ENCODE measurements around the gene CFAP299. TPM values are rescaled to one million over a fixed set of nuclear protein-coding genes. Genes with fewer than 3 reads are reported as not detected.
A peak's percentile ranks its signal among the peaks of the same experiment; 100 is the strongest.
"Not testable (repeated sequence)": the region's sequence is repeated elsewhere in the genome, so short reads cannot be mapped to it uniquely, and the experiment has no call there.

CFAP299 gene
- total RNA-seq, 1 donor from 2014 or later: not detected

GRCh38 chr4:80336582-80336981 lies 1.1 kb downstream of the CFAP299 start:
- H3K27ac Mint-ChIP-seq (ENCODE audit: unreplicated experiment): no peak overlapping the region
- no peaks in the 10 kb centered on the region for H3K4me1 Mint-ChIP-seq (ENCODE audit: unreplicated experiment)
- H3K4me3 Mint-ChIP-seq (ENCODE audit: unreplicated experiment): no peak overlapping the region
- peak; percentile 33 for DNase-seq (ENCODE audit: low spot score)
- H3K27me3 Mint-ChIP-seq (ENCODE audit: unreplicated experiment): peaks cover 5% of the 10 kb centered on the region
- no peaks in the 10 kb centered on the region for H3K36me3 Mint-ChIP-seq (ENCODE audit: low read depth, unreplicated experiment)
- no peak for TF ChIP-seq CTCF (IDR thresholded peaks at IDR 0.05; ENCODE audit: unreplicated experiment)
- H3K9me3 Mint-ChIP-seq (ENCODE audit: unreplicated experiment): no peaks in the 10 kb centered on the region

- H3K4me1 Mint-ChIP-seq (ENCODE audit: unreplicated experiment): no peaks in the 10 kb centered on the region
- no peak overlapping the region for H3K27ac Mint-ChIP-seq (ENCODE audit: unreplicated experiment)
- no peaks in the 10 kb centered on the region for H3K9me3 Mint-ChIP-seq (ENCODE audit: unreplicated experiment)
- no peaks in the 10 kb centered on the region for H3K36me3 Mint-ChIP-seq (ENCODE audit: low read depth, unreplicated experiment)
- no peak for DNase-seq (ENCODE audit: low spot score)
- H3K27me3 Mint-ChIP-seq (ENCODE audit: unreplicated experiment): peaks cover 8% of the 10 kb centered on the region
- no peak for TF ChIP-seq CTCF (IDR thresholded peaks at IDR 0.05; ENCODE audit: unreplicated experiment)
- H3K4me3 Mint-ChIP-seq (ENCODE audit: unreplicated experiment): no peak overlapping the region
These were observed 4.5 kb downstream of the CFAP299 start for GRCh38 chr4:80340036-80340435.

GRCh38 chr4:80342684-80343083 lies 7.2 kb downstream of the CFAP299 start:
- H3K9me3 Mint-ChIP-seq (ENCODE audit: unreplicated experiment); H3K27ac Mint-ChIP-seq (ENCODE audit: unreplicated experiment); H3K4me1 Mint-ChIP-seq (ENCODE audit: unreplicated experiment); H3K27me3 Mint-ChIP-seq (ENCODE audit: unreplicated experiment); H3K36me3 Mint-ChIP-seq (ENCODE audit: low read depth, unreplicated experiment); H3K4me3 Mint-ChIP-seq (ENCODE audit: unreplicated experiment); DNase-seq (ENCODE audit: low spot score): not testable (repeated sequence)

GRCh38 chr4:80343887-80344286 lies 8.4 kb downstream of the CFAP299 start:
- Mint-ChIP-seq H3K36me3 (ENCODE audit: low read depth, unreplicated experiment) (no peaks in the 10 kb centered on the region), H3K27me3 (ENCODE audit: unreplicated experiment) (peaks cover 4% of the 10 kb centered on the region), H3K27ac (ENCODE audit: unreplicated experiment) (no peak overlapping the region), H3K4me1 (ENCODE audit: unreplicated experiment) (no peaks in the 10 kb centered on the region), H3K9me3 (ENCODE audit: unreplicated experiment) (no peaks in the 10 kb centered on the region), H3K4me3 (ENCODE audit: unreplicated experiment) (no peak overlapping the region)
- no peak for TF ChIP-seq CTCF (IDR thresholded peaks at IDR 0.05; ENCODE audit: unreplicated experiment)
- DNase-seq (ENCODE audit: low spot score): no peak

- H3K36me3 Mint-ChIP-seq (ENCODE audit: low read depth, unreplicated experiment): no peaks in the 10 kb centered on the region
- no peak for TF ChIP-seq CTCF (IDR thresholded peaks at IDR 0.05; ENCODE audit: unreplicated experiment)
- no peak overlapping the region for H3K4me3 Mint-ChIP-seq (ENCODE audit: unreplicated experiment)
- DNase-seq (ENCODE audit: low spot score): no peak
- H3K27me3 Mint-ChIP-seq (ENCODE audit: unreplicated experiment): peaks cover 1% of the 10 kb centered on the region
- H3K27ac Mint-ChIP-seq (ENCODE audit: unreplicated experiment): no peak overlapping the region
- H3K9me3 Mint-ChIP-seq (ENCODE audit: unreplicated experiment): no peaks in the 10 kb centered on the region
- H3K4me1 Mint-ChIP-seq (ENCODE audit: unreplicated experiment): no peaks in the 10 kb centered on the region
These were observed 24.6 kb downstream of the CFAP299 start for GRCh38 chr4:80360084-80360483.

- no peak for TF ChIP-seq CTCF (IDR thresholded peaks at IDR 0.05; ENCODE audit: unreplicated experiment)
- H3K27ac Mint-ChIP-seq (ENCODE audit: unreplicated experiment): no peak overlapping the region
- H3K27me3 Mint-ChIP-seq (ENCODE audit: unreplicated experiment): peaks cover 1% of the 10 kb centered on the region
- H3K4me1 Mint-ChIP-seq (ENCODE audit: unreplicated experiment): no peaks in the 10 kb centered on the region
- H3K4me3 Mint-ChIP-seq (ENCODE audit: unreplicated experiment): no peak overlapping the region
- H3K36me3 Mint-ChIP-seq (ENCODE audit: low read depth, unreplicated experiment): no peaks in the 10 kb centered on the region
- DNase-seq (ENCODE audit: low spot score): no peak
- no peaks in the 10 kb centered on the region for H3K9me3 Mint-ChIP-seq (ENCODE audit: unreplicated experiment)
These were observed 25.4 kb downstream of the CFAP299 start for GRCh38 chr4:80360900-80361299.

All from endothelial cell (in vitro differentiated cells).